Activated CD4-positive, alpha-beta memory T cell treated with anti-CD3 and anti-CD28 coated beads, Interleukin-2, amount 10 ng/mL, durations not matched to agents 7 days and 5 days (primary cell): ENCODE results near the gene PRKN. TPM values are rescaled to one million over a fixed set of nuclear protein-coding genes. Genes with fewer than 3 reads are reported as not detected.
"Not testable (repeated sequence)": the region's sequence is repeated elsewhere in the genome, so short reads cannot be mapped to it uniquely, and the experiment has no call there.

Source experiments
- CTCF ChIA-PET: fragments of 350-600 bp; sonication (Branson Sonifier 250); formaldehyde crosslinking; loops from one replicate; lab custom pipeline; 2021; ENCODE audit warnings: antibody characterized with exemption, inconsistent platforms; lab: Charles Lee
- POLR2A ChIA-PET: fragments of 350-600 bp; sonication (Branson Sonifier 250); formaldehyde crosslinking; loops from one replicate; lab custom pipeline; 2021; ENCODE audit warnings: antibody characterized with exemption; lab: Charles Lee
- DNase-seq: peaks from one replicate; pipeline ENCODE4 v3.0.0-alpha.2; 2020
- H3K27ac Mint-ChIP-seq: one replicate; pipeline ENCODE4 v1.8.0; 2021; ENCODE audit warnings: mild to moderate bottlenecking, mixed read lengths
- H3K27me3 Mint-ChIP-seq: one replicate; pipeline ENCODE4 v1.8.0; 2021; ENCODE audit warnings: mixed read lengths
- H3K36me3 Mint-ChIP-seq: one replicate; pipeline ENCODE4 v1.8.0; 2021; ENCODE audit warnings: low read depth, mixed read lengths
- H3K4me1 Mint-ChIP-seq: one replicate; pipeline ENCODE4 v1.8.0; 2021; ENCODE audit warnings: mixed read lengths
- H3K4me3 Mint-ChIP-seq: one replicate; pipeline ENCODE4 v1.8.0; 2021; ENCODE audit warnings: mild to moderate bottlenecking, mixed read lengths
- H3K9me3 Mint-ChIP-seq: one replicate; pipeline ENCODE4 v1.8.0; 2021; ENCODE audit warnings: mixed read lengths
- total RNA-seq, 2 experiments: library from RNA; stranded (reverse); gene quantifications; one replicate each; pipeline ENCODE4 v1.2.3, GENCODE V29; 2021

Gene PRKN
- total RNA-seq, 2 experiments from 2014 or later = 0.13 to 0.43 TPM

DNA sequence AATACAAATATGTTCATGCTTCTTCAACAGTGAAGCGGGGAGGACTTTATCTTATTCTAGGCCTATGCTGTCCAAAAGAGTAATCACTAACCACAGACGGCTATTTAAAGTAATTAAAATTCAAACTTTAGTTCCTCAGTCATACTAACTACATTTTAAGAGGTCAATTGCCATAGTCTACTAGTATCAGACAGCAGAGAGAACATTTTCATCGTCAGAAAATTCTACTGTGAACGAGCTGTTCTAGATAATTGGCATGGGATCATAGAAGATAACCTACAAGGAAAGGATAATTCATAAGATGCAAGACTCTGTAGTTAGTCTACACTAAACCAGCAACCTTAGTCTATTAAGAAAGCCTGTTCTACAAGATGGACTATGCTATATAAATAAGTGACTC lies 44.4 kb downstream of the PRKN start:
- H3K4me1 Mint-ChIP-seq = no peaks in the 10 kb centered on the region
- POLR2A ChIA-PET = no interaction called here
- H3K9me3 Mint-ChIP-seq = no peaks in the 10 kb centered on the region
- DNase-seq = no peak
- no peak overlapping the region for H3K27ac Mint-ChIP-seq
- H3K36me3 Mint-ChIP-seq = no peaks in the 10 kb centered on the region
- no peaks in the 10 kb centered on the region for H3K27me3 Mint-ChIP-seq
- H3K4me3 Mint-ChIP-seq = no peak overlapping the region
- CTCF ChIA-PET = no interaction called here

DNA sequence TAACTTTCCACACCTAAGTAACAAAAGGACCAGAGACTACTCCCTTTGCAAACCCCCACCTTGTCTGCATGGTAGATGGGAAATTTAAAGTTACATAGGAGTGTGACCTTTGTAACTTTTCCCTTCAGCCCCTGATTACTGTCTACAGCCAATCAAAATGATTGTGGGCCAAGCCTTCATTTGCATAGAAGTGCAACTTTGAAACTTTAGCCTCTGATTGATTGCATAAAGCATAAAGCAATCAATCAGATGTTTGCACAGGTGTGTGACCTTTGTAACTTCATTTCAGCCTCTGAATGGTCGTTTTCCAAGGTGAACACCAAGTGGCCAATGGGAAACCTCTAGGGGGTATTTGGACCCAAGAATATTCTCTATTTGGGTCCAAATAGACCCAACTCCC lies 46.1 kb downstream of the PRKN start:
- ChIA-PET CTCF (no interaction called here), POLR2A (no interaction called here)
- no peak overlapping the region for H3K4me3 Mint-ChIP-seq
- no peak for DNase-seq
- no peaks in the 10 kb centered on the region for H3K27me3 Mint-ChIP-seq
- H3K9me3 Mint-ChIP-seq = no peaks in the 10 kb centered on the region
- no peaks in the 10 kb centered on the region for H3K4me1 Mint-ChIP-seq
- no peak overlapping the region for H3K27ac Mint-ChIP-seq
- H3K36me3 Mint-ChIP-seq = no peaks in the 10 kb centered on the region

DNA sequence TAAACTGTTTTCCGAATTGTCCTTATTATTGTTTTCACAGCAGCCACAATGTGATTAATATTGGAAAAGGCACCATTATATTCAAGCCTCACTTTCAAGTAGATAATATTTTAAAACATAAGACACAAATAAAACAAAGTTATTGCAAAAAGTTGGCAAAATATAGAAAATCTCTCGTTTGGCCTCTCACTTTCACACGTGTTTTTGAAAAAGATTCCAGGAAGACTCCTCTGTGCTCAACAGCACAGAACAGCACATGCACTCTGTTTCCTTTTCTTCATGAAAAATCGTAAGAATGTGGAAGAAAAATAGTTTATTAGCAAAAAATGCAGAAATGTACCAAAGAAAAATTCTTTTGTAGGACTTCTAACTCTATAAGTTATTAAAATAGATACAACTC lies 46.7 kb downstream of the PRKN start:
- CTCF ChIA-PET = no interaction called here
- no peak for DNase-seq
- no peak overlapping the region for H3K4me3 Mint-ChIP-seq
- no peaks in the 10 kb centered on the region for H3K36me3 Mint-ChIP-seq
- H3K9me3 Mint-ChIP-seq = no peaks in the 10 kb centered on the region
- no peaks in the 10 kb centered on the region for H3K27me3 Mint-ChIP-seq
- POLR2A ChIA-PET = no interaction called here
- no peak overlapping the region for H3K27ac Mint-ChIP-seq
- no peaks in the 10 kb centered on the region for H3K4me1 Mint-ChIP-seq

DNA sequence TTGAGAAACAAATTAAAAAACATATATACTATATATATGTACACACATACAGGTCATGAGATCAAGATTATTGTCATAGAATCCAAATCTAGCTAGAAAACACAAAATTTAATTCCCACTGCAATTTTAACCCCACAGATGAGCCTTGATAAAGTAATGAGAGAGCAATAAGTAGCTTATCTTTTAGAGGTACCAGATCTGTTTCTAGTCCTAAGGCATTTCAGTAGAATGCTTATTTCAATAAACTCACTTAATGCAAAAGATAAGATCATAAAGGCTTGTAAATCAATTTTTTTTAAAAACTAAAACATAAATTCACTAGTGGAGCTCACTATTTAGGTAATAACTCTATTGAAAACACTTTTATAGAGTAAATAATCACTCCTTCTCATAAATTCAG lies 47.2 kb downstream of the PRKN start:
- H3K4me3 Mint-ChIP-seq = no peak overlapping the region
- ChIA-PET CTCF (no interaction called here), POLR2A (no interaction called here)
- no peak overlapping the region for H3K27ac Mint-ChIP-seq
- no peak for DNase-seq
- H3K4me1 Mint-ChIP-seq = no peaks in the 10 kb centered on the region
- H3K36me3 Mint-ChIP-seq = no peaks in the 10 kb centered on the region
- no peaks in the 10 kb centered on the region for H3K9me3 Mint-ChIP-seq
- no peaks in the 10 kb centered on the region for H3K27me3 Mint-ChIP-seq

DNA sequence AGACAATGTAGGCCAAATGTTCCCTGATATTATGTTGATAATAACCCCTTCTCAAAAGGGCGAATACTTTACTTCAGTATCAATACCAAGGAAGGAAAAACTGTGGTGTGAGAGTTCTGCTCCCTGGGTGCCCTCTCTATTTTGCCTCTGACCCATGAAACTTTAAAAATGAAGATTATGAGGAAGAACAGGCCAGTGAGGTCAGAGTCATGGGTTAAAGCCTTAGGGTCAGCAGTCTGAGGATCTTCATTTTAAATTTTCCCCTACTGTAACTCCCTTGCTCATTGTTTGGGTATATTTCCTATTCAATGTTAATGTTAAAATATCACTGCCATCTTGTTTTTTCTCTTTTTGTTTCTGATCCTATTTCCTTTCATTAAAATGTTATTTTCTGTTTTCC lies 47.9 kb downstream of the PRKN start:
- DNase-seq = no peak
- POLR2A ChIA-PET = no interaction called here
- no peak overlapping the region for H3K4me3 Mint-ChIP-seq
- no peaks in the 10 kb centered on the region for H3K27me3 Mint-ChIP-seq
- CTCF ChIA-PET = no interaction called here
- H3K36me3 Mint-ChIP-seq = no peaks in the 10 kb centered on the region
- no peaks in the 10 kb centered on the region for H3K4me1 Mint-ChIP-seq
- H3K27ac Mint-ChIP-seq = no peak overlapping the region
- H3K9me3 Mint-ChIP-seq = peaks cover under 1% of the 10 kb centered on the region

DNA sequence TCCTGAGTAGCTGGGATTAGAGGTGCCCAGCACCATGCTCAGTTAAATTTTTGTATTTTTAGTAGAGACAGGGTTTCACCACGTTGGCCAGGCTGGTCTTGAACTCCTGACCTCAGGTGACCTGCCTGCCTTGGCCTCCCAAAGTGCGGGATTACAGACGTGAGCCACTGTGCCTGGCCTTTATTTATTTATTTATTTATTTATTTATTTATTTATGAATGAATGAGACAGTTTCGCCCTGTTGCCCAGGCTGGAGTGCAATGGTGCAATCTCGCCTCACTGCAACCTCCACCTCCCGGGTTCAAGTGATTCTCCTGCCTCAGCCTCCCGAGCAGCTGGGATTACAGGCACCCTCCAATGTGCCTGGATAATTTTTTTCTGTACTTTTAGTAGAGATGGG lies 48.7 kb downstream of the PRKN start:
- H3K27ac Mint-ChIP-seq, H3K4me3 Mint-ChIP-seq, CTCF ChIA-PET, POLR2A ChIA-PET, H3K4me1 Mint-ChIP-seq, H3K27me3 Mint-ChIP-seq, H3K9me3 Mint-ChIP-seq, DNase-seq, H3K36me3 Mint-ChIP-seq: not testable (repeated sequence)

DNA sequence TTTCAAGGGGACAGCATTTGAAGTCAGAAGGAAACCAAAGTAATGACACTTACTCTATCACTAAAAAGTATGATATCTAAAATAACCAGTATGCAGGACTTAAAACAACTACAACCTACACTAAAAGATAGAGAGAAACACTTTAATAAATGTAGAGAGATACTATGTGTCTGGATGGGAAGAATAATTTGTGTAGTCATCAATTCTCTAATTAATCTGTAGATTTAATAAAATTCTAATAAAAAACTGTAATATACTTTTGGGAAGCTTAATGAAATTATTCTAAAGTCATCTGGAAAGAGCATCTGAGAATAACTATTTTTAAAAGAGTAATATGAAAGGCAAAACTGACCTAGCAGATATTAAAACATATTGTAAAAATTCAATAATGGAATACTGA lies 52.1 kb downstream of the PRKN start:
- POLR2A ChIA-PET = no interaction called here

DNA sequence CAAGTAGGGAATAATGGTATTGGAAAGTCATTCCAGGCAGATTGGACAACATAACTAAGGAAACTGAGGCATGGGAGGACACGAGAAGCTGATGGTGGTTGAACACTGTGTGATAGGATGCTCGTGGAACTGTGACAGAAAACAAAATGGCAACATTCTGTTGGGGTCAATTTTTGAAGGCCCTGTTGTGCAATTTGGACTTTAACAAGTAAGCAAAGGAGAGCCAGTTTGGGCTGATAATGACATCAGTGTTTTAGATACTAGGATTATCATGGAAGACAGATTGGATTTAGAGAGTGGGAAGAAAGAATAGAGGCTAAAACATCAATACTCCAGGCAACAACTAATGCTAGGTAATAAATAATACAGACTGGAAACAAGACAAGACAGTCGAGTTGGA lies 53.1 kb downstream of the PRKN start:
- H3K27me3 Mint-ChIP-seq = no peaks in the 10 kb centered on the region
- ChIA-PET CTCF (no interaction called here), POLR2A (no interaction called here)
- H3K4me1 Mint-ChIP-seq = no peaks in the 10 kb centered on the region
- no peaks in the 10 kb centered on the region for H3K36me3 Mint-ChIP-seq
- no peak overlapping the region for H3K27ac Mint-ChIP-seq
- peaks cover 6% of the 10 kb centered on the region for H3K9me3 Mint-ChIP-seq
- DNase-seq = no peak
- no peak overlapping the region for H3K4me3 Mint-ChIP-seq

More for the DNA sequence above, 52.1 kb downstream of the PRKN start:
- CTCF ChIA-PET = no interaction called here
- Mint-ChIP-seq H3K4me3 (no peak overlapping the region), H3K27me3 (no peaks in the 10 kb centered on the region), H3K27ac (no peak overlapping the region), H3K9me3 (peaks cover 6% of the 10 kb centered on the region), H3K36me3 (no peaks in the 10 kb centered on the region), H3K4me1 (no peaks in the 10 kb centered on the region)
- DNase-seq = no peak

DNA sequence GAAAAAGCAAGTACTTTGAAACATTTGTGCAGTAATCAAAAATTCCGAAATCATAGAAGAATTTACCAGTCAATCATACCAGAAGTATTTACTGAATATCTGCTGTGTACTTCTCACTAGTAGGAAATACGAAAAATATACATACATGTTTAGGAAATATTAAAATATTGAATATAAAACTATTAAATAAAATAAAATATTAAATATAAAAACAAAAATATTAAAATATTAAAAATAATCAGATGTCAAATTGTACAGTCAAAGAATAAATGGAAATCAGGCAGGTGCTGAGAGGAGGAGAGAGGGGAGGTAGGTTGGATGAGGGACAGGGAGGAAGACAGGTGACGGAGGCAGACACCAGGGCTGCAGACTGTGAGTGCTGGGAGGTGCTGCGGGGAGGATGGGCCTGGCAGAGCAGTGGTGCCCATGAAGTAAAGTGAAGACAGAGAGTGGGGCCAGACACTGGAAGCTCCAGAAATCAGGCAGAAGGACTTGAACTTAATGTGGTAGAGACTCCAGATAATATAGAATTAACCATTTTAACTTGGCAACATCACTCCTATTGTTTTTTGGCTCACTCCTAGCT lies 55.9 kb downstream of the PRKN start:
- no peaks in the 10 kb centered on the region for H3K36me3 Mint-ChIP-seq
- H3K27me3 Mint-ChIP-seq = no peaks in the 10 kb centered on the region
- no peak overlapping the region for H3K4me3 Mint-ChIP-seq
- no peak overlapping the region for H3K27ac Mint-ChIP-seq
- H3K9me3 Mint-ChIP-seq = peaks cover 6% of the 10 kb centered on the region
- CTCF ChIA-PET = no interaction called here
- no peak for DNase-seq
- POLR2A ChIA-PET = no interaction called here
- no peaks in the 10 kb centered on the region for H3K4me1 Mint-ChIP-seq

DNA sequence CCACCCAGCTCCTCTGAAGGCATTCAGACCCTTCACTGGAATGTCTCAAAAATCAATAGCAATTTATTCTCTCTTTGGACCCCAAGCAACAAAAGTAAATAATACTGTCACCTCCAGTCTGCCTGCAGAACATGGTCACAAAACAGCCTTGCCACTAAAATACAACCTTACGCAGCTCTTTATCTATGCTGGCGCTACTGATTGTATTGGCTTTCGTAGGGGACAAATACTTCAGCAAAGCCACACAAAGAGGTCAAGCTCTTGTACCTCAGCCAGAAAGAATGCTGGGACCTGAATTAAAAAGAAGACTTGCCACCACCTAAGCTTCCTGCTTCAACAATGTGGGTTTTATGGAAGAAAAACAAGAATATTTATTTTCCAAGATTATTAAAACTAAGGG lies 57.2 kb downstream of the PRKN start:
- POLR2A ChIA-PET = no interaction called here
- CTCF ChIA-PET = no interaction called here
- Mint-ChIP-seq H3K27ac (no peak overlapping the region), H3K4me3 (no peak overlapping the region), H3K9me3 (peaks cover 6% of the 10 kb centered on the region), H3K27me3 (no peaks in the 10 kb centered on the region), H3K4me1 (no peaks in the 10 kb centered on the region), H3K36me3 (no peaks in the 10 kb centered on the region)
- DNase-seq = no peak

DNA sequence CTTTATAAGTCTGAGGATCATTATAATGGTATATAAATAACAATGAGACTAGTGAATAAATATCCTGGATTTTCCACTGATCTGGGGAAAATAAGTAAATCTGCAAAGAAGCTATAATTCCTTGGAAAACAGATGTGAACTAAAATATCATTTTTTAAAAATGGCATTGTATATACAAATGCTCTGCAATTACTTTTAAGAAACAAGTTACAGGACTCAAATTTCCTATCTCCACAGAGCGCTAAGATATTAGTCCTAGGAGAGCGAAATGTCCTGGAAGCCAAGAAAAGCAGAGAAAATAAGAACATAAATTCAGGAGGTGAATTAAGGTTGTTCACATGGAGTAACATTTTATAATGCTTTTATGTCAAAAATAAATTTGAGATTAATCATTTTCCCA lies 61.3 kb downstream of the PRKN start:
- no peaks in the 10 kb centered on the region for H3K4me1 Mint-ChIP-seq
- no peak overlapping the region for H3K4me3 Mint-ChIP-seq
- no peak for DNase-seq
- ChIA-PET POLR2A (no interaction called here), CTCF (no interaction called here)
- H3K27me3 Mint-ChIP-seq = no peaks in the 10 kb centered on the region
- no peak overlapping the region for H3K27ac Mint-ChIP-seq
- H3K9me3 Mint-ChIP-seq = peaks cover 3% of the 10 kb centered on the region
- no peaks in the 10 kb centered on the region for H3K36me3 Mint-ChIP-seq

DNA sequence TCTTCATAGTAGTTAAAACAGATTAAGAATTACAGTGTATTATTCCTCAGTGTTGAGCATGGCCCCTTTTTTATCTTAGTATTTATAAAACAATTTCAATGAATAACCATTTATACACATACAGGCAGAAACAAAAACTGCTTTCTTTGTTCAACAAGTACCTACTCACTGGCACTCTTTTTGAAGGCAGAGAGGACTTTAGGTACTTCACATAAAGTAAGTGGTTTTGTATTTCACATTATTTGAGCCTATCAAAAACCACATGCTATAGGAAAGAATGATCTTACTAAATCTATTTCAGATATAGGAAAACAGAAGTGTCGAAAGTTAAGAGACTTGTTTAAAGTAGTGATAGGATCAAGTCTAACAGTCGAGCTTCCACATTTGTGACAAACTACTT lies 73.8 kb downstream of the PRKN start:
- Mint-ChIP-seq H3K36me3 (no peaks in the 10 kb centered on the region), H3K4me3 (no peak overlapping the region), H3K27me3 (no peaks in the 10 kb centered on the region), H3K27ac (no peak overlapping the region), H3K4me1 (no peaks in the 10 kb centered on the region), H3K9me3 (no peaks in the 10 kb centered on the region)
- POLR2A ChIA-PET = no interaction called here
- CTCF ChIA-PET = no interaction called here
- no peak for DNase-seq

DNA sequence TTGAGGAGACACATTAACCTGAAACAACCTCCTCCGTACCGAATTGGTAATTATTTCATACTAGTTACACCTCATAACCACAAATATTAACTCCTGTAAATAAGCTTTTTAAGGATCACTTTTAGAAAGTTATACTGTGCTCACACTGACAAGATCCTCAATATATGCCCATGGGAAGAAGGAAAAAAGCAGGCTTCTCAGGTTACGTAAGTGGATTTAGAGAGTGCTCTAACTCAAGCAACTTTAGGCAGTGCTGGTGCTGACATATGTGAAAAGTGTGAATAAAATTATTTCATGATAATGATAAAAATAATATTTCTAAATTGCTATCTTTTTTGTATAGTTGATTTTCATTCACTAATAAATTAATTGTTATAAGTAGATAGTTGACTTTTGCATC lies 76.1 kb downstream of the PRKN start:
- ChIA-PET CTCF (interaction anchor here (1.4 kb wide), 1 partner anchor 9 kb away, joined by 4 read pairs; no protein-coding TSS in a partner anchor), POLR2A (no interaction called here)
- no peak for DNase-seq
- no peaks in the 10 kb centered on the region for H3K9me3 Mint-ChIP-seq
- no peak overlapping the region for H3K27ac Mint-ChIP-seq
- no peak overlapping the region for H3K4me3 Mint-ChIP-seq
- H3K4me1 Mint-ChIP-seq = no peaks in the 10 kb centered on the region
- H3K36me3 Mint-ChIP-seq = no peaks in the 10 kb centered on the region
- no peaks in the 10 kb centered on the region for H3K27me3 Mint-ChIP-seq

DNA sequence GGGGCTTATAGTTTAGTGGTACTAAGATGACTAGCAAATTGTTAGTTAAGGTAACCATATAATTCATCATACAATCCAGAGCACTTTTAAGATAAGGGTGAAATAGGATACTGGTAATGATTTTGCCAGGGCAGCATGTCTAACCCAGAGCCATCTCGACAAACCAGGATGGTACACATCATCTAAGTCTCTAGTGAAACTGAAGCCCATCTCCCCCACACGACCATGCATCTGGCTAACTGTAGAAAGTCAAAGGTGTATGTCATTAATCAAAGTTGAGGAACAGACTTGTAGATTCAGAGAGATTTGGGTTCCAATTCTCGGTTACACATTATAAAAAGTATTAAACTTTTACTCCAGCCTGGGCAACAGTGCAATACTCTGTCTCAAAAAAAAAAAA lies 78.3 kb downstream of the PRKN start:
- no peaks in the 10 kb centered on the region for H3K9me3 Mint-ChIP-seq
- ChIA-PET CTCF (no interaction called here), POLR2A (no interaction called here)
- no peaks in the 10 kb centered on the region for H3K36me3 Mint-ChIP-seq
- H3K4me1 Mint-ChIP-seq = no peaks in the 10 kb centered on the region
- H3K27ac Mint-ChIP-seq = no peak overlapping the region
- H3K4me3 Mint-ChIP-seq = no peak overlapping the region
- no peak for DNase-seq
- no peaks in the 10 kb centered on the region for H3K27me3 Mint-ChIP-seq
